Measurements from ENCODE around the gene RPS8.

DNA sequence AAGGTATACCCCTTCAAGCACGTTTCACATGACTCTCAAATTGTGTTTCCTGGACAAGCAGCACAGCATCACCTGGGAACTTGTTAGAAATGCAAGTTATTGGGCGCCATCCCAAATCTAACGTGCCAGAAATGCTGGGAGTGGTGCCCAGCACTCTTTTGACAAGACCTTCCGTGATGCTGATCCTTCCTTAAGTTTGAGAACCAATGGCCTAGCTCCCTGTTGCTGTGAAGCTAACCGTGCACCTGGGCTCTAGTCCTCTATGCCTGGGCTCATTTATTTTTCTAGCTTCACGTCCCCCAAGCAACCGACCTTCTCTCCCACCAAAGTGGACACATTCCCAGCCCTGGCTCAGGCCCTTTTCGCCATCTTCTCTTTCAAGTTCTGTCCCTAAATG lies 8.4 kb downstream of the RPS8 start:
- TF ChIP-seq, protein P1, sequence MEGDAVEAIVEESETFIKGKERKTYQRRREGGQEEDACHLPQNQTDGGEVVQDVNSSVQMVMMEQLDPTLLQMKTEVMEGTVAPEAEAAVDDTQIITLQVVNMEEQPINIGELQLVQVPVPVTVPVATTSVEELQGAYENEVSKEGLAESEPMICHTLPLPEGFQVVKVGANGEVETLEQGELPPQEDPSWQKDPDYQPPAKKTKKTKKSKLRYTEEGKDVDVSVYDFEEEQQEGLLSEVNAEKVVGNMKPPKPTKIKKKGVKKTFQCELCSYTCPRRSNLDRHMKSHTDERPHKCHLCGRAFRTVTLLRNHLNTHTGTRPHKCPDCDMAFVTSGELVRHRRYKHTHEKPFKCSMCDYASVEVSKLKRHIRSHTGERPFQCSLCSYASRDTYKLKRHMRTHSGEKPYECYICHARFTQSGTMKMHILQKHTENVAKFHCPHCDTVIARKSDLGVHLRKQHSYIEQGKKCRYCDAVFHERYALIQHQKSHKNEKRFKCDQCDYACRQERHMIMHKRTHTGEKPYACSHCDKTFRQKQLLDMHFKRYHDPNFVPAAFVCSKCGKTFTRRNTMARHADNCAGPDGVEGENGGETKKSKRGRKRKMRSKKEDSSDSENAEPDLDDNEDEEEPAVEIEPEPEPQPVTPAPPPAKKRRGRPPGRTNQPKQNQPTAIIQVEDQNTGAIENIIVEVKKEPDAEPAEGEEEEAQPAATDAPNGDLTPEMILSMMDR (IDR thresholded peaks at IDR 0.05): no peak
- TF ChIP-seq POLR2AphosphoS5 (IDR thresholded peaks at IDR 0.05; ENCODE audit: low read depth, low read length) (no peak; the same call in 1 of the 2 replicates), TCF7L2 (IDR thresholded peaks at IDR 0.05; ENCODE audit: low read depth, low read length) (no peak)
- TF ChIP-seq, protein P2, sequence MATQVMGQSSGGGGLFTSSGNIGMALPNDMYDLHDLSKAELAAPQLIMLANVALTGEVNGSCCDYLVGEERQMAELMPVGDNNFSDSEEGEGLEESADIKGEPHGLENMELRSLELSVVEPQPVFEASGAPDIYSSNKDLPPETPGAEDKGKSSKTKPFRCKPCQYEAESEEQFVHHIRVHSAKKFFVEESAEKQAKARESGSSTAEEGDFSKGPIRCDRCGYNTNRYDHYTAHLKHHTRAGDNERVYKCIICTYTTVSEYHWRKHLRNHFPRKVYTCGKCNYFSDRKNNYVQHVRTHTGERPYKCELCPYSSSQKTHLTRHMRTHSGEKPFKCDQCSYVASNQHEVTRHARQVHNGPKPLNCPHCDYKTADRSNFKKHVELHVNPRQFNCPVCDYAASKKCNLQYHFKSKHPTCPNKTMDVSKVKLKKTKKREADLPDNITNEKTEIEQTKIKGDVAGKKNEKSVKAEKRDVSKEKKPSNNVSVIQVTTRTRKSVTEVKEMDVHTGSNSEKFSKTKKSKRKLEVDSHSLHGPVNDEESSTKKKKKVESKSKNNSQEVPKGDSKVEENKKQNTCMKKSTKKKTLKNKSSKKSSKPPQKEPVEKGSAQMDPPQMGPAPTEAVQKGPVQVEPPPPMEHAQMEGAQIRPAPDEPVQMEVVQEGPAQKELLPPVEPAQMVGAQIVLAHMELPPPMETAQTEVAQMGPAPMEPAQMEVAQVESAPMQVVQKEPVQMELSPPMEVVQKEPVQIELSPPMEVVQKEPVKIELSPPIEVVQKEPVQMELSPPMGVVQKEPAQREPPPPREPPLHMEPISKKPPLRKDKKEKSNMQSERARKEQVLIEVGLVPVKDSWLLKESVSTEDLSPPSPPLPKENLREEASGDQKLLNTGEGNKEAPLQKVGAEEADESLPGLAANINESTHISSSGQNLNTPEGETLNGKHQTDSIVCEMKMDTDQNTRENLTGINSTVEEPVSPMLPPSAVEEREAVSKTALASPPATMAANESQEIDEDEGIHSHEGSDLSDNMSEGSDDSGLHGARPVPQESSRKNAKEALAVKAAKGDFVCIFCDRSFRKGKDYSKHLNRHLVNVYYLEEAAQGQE (IDR thresholded peaks at IDR 0.05; ENCODE audit: insufficient read depth in 1 of 2, low read depth in 2 of 2, low read length in 1 of 2): no peak

Measured in Panc1 (cell line).